HG03558 (cell line): ENCODE results near the gene ADAMTS1.

Source experiments
- ATAC-seq: cut with Tn5 transposase; IDR thresholded peaks from one replicate; pipeline ENCODE4 v1.9.1; 2021; ENCODE audit warnings: moderate number of reproducible peaks; ENCODE audit not compliant: unreplicated experiment; ENCODE audit errors: extremely low read depth

Gene ADAMTS1

GRCh38 chr21:26846036-26846931 is 1.1 kb upstream of the ADAMTS1 start:
- ATAC-seq = no peak

- no peak for ATAC-seq
Observed at GRCh38 chr21:26845759-26846035, 488 bp upstream of the ADAMTS1 start.

GRCh38 chr21:26844258-26845065 is 747 bp downstream of the ADAMTS1 start:
- no peak for ATAC-seq

- no peak for ATAC-seq
Observed at GRCh38 chr21:26843933-26844257, 1.3 kb downstream of the ADAMTS1 start.

GRCh38 chr21:26842974-26843932 is 2.0 kb downstream of the ADAMTS1 start:
- ATAC-seq = no peak

GRCh38 chr21:26842300-26842699 is 2.9 kb downstream of the ADAMTS1 start:
- no peak for ATAC-seq

GRCh38 chr21:26840912-26841311 is 4.3 kb downstream of the ADAMTS1 start:
- no peak for ATAC-seq

GRCh38 chr21:26840201-26840600 is 5.0 kb downstream of the ADAMTS1 start:
- ATAC-seq = no peak

GRCh38 chr21:26837539-26837938 is 7.7 kb downstream of the ADAMTS1 start:
- ATAC-seq = no peak

- ATAC-seq = no peak
Observed at GRCh38 chr21:26836528-26836927, 8.7 kb downstream of the ADAMTS1 start.

- ATAC-seq = no peak
Observed at GRCh38 chr21:26835714-26836265, 9.4 kb downstream of the ADAMTS1 start.

- ATAC-seq = no peak
Observed at GRCh38 chr21:26835027-26835713, 10.0 kb downstream of the ADAMTS1 start.

- ATAC-seq = no peak
Observed at GRCh38 chr21:26834181-26834905, 10.9 kb downstream of the ADAMTS1 start.

- ATAC-seq = no peak
Observed at GRCh38 chr21:26833460-26833939, 11.7 kb downstream of the ADAMTS1 start.

GRCh38 chr21:26833011-26833410 is 12.2 kb downstream of the ADAMTS1 start:
- ATAC-seq = no peak

- no peak for ATAC-seq
Observed at GRCh38 chr21:26832546-26832945, 12.7 kb downstream of the ADAMTS1 start.

- ATAC-seq = no peak
Observed at GRCh38 chr21:26826801-26827200, 18.4 kb downstream of the ADAMTS1 start.

GRCh38 chr21:26820509-26820908 is 24.7 kb downstream of the ADAMTS1 start:
- no peak for ATAC-seq

- no peak for ATAC-seq
Observed at GRCh38 chr21:26819740-26820324, 25.4 kb downstream of the ADAMTS1 start.
